ENCODE results near the gene IL13RA1.

IL13RA1 gene

GRCh38 chrX:118780509-118780908 lies 53.1 kb downstream of the IL13RA1 start:
- H3K4me1 ChIP-seq (ENCODE audit: low read depth, poor library complexity, severe bottlenecking), result no peaks in the 10 kb centered on the region
- no peak overlapping the region for H2AFZ ChIP-seq (ENCODE audit: low read depth)
- H4K20me1 ChIP-seq (ENCODE audit: insufficient read depth), result no peaks in the 10 kb centered on the region
- H3K9ac ChIP-seq, result no peak overlapping the region
- no peaks in the 10 kb centered on the region for H3K79me2 ChIP-seq (ENCODE audit: insufficient read depth, low read depth)
- no peaks in the 10 kb centered on the region for H3K36me3 ChIP-seq (ENCODE audit: insufficient read depth)
- no peak overlapping the region for H3K4me2 ChIP-seq
- H3K27ac ChIP-seq, result no peak overlapping the region
- TF ChIP-seq, protein P1, sequence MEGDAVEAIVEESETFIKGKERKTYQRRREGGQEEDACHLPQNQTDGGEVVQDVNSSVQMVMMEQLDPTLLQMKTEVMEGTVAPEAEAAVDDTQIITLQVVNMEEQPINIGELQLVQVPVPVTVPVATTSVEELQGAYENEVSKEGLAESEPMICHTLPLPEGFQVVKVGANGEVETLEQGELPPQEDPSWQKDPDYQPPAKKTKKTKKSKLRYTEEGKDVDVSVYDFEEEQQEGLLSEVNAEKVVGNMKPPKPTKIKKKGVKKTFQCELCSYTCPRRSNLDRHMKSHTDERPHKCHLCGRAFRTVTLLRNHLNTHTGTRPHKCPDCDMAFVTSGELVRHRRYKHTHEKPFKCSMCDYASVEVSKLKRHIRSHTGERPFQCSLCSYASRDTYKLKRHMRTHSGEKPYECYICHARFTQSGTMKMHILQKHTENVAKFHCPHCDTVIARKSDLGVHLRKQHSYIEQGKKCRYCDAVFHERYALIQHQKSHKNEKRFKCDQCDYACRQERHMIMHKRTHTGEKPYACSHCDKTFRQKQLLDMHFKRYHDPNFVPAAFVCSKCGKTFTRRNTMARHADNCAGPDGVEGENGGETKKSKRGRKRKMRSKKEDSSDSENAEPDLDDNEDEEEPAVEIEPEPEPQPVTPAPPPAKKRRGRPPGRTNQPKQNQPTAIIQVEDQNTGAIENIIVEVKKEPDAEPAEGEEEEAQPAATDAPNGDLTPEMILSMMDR (conservative IDR thresholded peaks at IDR 0.05; ENCODE audit: low read depth, low read length), result no peak
- H3K27me3 ChIP-seq (ENCODE audit: insufficient read depth, low read depth), result no peaks in the 10 kb centered on the region
- H3K4me3 ChIP-seq (IDR thresholded peaks at IDR 0.05; ENCODE audit: insufficient read depth, low read depth, low read length), result no peak overlapping the region

DNA sequence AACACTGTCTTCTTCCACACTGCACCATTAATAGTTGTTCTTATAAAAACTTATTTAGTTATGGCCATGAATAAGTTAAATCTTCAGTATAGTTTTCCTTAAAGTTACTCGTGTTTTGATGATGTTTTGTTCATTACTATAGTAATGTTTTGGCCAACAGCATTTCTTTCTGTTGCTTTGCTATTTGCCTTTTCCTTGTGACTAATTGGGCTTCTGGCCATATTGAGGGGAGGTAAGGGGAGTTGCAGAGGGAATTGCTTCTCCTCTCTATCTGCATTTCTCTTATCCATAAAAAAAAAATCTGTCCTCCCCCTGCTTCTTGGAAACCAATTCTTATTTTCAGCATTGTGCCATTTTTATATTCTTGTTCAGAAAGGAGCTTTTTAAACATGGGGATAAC lies 53.5 kb downstream of the IL13RA1 start:
- Histone ChIP-seq H3K4me2 (no peak overlapping the region), H3K36me3 (ENCODE audit: insufficient read depth) (no peaks in the 10 kb centered on the region), H3K27ac (no peak overlapping the region), H3K4me1 (ENCODE audit: low read depth, poor library complexity, severe bottlenecking) (no peaks in the 10 kb centered on the region), H3K79me2 (ENCODE audit: insufficient read depth, low read depth) (no peaks in the 10 kb centered on the region), H3K27me3 (ENCODE audit: insufficient read depth, low read depth) (no peaks in the 10 kb centered on the region), H4K20me1 (ENCODE audit: insufficient read depth) (no peaks in the 10 kb centered on the region), H2AFZ (ENCODE audit: low read depth) (no peak overlapping the region), H3K4me3 (IDR thresholded peaks at IDR 0.05; ENCODE audit: insufficient read depth, low read depth, low read length) (no peak overlapping the region), H3K9ac (no peak overlapping the region)
- TF ChIP-seq, protein P1 (conservative IDR thresholded peaks at IDR 0.05; ENCODE audit: low read depth, low read length), result no peak

DNA sequence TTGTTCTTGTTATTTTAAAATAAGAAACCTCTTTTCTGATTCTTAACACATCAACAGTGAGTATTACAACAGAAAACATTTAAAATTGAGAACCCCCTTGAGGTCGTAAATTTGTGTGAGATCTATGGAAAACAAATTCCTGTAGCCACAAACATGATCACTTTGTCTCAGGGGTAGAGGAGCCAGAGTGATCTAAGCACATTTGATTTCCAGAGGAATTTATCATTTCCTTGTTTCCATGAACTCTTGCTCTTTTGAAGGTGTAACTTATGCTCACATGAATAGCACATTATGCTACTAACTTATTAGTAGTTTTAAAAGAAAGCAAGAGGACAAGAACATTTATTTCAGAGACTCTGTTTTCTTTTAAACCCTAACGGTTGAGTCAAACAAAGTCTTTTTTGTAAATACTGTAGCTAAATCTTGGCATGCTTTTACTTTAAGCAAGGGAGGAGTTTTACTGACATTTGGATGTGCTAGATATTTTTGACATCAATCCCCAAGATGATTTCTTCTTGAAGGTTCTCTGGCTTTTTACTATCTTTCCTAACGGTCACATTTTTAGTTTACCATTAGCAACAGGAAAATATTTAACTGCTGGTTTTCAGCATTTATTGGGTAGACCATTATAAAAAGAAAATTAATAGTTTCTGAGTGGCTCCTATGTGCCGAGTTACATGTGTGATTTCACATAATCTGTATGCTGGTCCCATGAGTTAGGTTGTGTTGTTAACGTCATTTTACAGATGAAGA lies 68.3 kb downstream of the IL13RA1 start:
- Histone ChIP-seq H3K27ac (no peak overlapping the region), H2AFZ (ENCODE audit: low read depth) (no peak overlapping the region), H3K36me3 (ENCODE audit: insufficient read depth) (no peaks in the 10 kb centered on the region), H3K4me2 (no peak overlapping the region), H3K27me3 (ENCODE audit: insufficient read depth, low read depth) (no peaks in the 10 kb centered on the region), H4K20me1 (ENCODE audit: insufficient read depth) (no peaks in the 10 kb centered on the region), H3K79me2 (ENCODE audit: insufficient read depth, low read depth) (no peaks in the 10 kb centered on the region), H3K4me1 (ENCODE audit: low read depth, poor library complexity, severe bottlenecking) (no peaks in the 10 kb centered on the region), H3K9ac (no peak overlapping the region), H3K4me3 (IDR thresholded peaks at IDR 0.05; ENCODE audit: insufficient read depth, low read depth, low read length) (no peak overlapping the region)
- TF ChIP-seq, protein P1 (conservative IDR thresholded peaks at IDR 0.05; ENCODE audit: low read depth, low read length), result no peak

DNA sequence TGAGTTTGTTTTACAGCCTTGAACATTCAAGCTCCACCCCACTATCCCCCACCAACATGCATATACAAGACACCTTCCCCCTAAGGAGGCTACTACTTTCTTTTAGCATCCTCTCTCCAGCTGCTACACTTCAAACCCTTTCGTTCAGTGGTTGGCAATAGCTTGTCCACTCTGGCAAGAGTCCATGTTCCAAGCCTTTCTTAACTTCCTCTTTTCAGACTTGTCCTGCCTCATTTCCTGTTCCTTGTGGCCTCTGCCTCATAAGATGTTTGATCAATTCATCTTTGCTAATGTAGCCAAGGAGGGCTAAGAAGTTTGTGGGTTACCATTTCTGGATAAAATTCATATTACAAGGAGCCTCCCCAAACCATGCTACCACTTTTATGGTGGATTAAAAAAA lies 75.5 kb downstream of the IL13RA1 start:
- H3K4me1 ChIP-seq (ENCODE audit: low read depth, poor library complexity, severe bottlenecking), result no peaks in the 10 kb centered on the region
- H3K27ac ChIP-seq, result no peak overlapping the region
- H3K27me3 ChIP-seq (ENCODE audit: insufficient read depth, low read depth), result no peaks in the 10 kb centered on the region
- H3K4me2 ChIP-seq, result no peak overlapping the region
- no peak overlapping the region for H3K9ac ChIP-seq
- no peak overlapping the region for H2AFZ ChIP-seq (ENCODE audit: low read depth)
- H3K79me2 ChIP-seq (ENCODE audit: insufficient read depth, low read depth), result no peaks in the 10 kb centered on the region
- no peaks in the 10 kb centered on the region for H4K20me1 ChIP-seq (ENCODE audit: insufficient read depth)
- no peak overlapping the region for H3K4me3 ChIP-seq (IDR thresholded peaks at IDR 0.05; ENCODE audit: insufficient read depth, low read depth, low read length)
- H3K36me3 ChIP-seq (ENCODE audit: insufficient read depth), result no peaks in the 10 kb centered on the region
- TF ChIP-seq, protein P1 (conservative IDR thresholded peaks at IDR 0.05; ENCODE audit: low read depth, low read length), result no peak
